ENCODE measurements around the gene PRPF38B. TPM values are rescaled to one million over a fixed set of nuclear protein-coding genes. Genes with fewer than 3 reads are reported as not detected.

The PRPF38B gene
- polyA plus RNA-seq, 2 of the 4 experiments (the other 2 are of a cell fraction): 38.8 to 41.6 TPM

- TF ChIP-seq ELK1 (IDR thresholded peaks at IDR 0.05; ENCODE audit: low read depth, low read length): no peak
- no peak for TF ChIP-seq ZSCAN20 (CRISPR knock-in tag; IDR thresholded peaks at IDR 0.05)
- TF ChIP-seq ESRRA (IDR thresholded peaks at IDR 0.05; ENCODE audit: borderline replicate concordance, low read length): no peak
- TF ChIP-seq RNF2 (IDR thresholded peaks at IDR 0.05; ENCODE audit: borderline replicate concordance, low read depth): 0 out of 2 replicates have a peak, but pooled peaks have one; percentile 25
- peak; percentile 69; the same call in 1 of the 2 replicates for TF ChIP-seq PHF8 (IDR thresholded peaks at IDR 0.05; ENCODE audit: borderline replicate concordance, low read depth)
- TF ChIP-seq KDM5A (IDR thresholded peaks at IDR 0.05): no peak
- TF ChIP-seq CBX8 (IDR thresholded peaks at IDR 0.05): no peak
- TF ChIP-seq MAX (IDR thresholded peaks at IDR 0.05): peak; percentile 96
- no peak for TF ChIP-seq HEYL (CRISPR knock-in tag; IDR thresholded peaks at IDR 0.05)
- TF ChIP-seq ZNF302 (CRISPR knock-in tag; IDR thresholded peaks at IDR 0.05): no peak
- TF ChIP-seq E2F6 (IDR thresholded peaks at IDR 0.05; ENCODE audit: borderline replicate concordance, low read depth): peak; percentile 97
- TF ChIP-seq CHD2 (IDR thresholded peaks at IDR 0.05; ENCODE audit: low read length, partially characterized antibody): no peak
- TF ChIP-seq HOXA7 (CRISPR knock-in tag; IDR thresholded peaks at IDR 0.05): no peak
- no peak for TF ChIP-seq MAFK (IDR thresholded peaks at IDR 0.05; ENCODE audit: partially characterized antibody)
- TF ChIP-seq HMGXB4 (CRISPR knock-in tag; IDR thresholded peaks at IDR 0.05; ENCODE audit: borderline replicate concordance): no peak; the same call in 1 of the 2 replicates
- no peak for TF ChIP-seq RAD21 (conservative IDR thresholded peaks at IDR 0.05 in 1 of 2, IDR thresholded peaks at IDR 0.05 in 1 of 2)
- TF ChIP-seq BCL3 (IDR thresholded peaks at IDR 0.05): 0 out of 3 replicates have a peak, but pooled peaks have one; percentile 30
- TF ChIP-seq CHD4 (IDR thresholded peaks at IDR 0.05; ENCODE audit: borderline replicate concordance): no peak
- TF ChIP-seq CTCF (IDR thresholded peaks at IDR 0.05): no peak
- no peak for TF ChIP-seq SREBF2 (IDR thresholded peaks at IDR 0.05)
- no peak for TF ChIP-seq GATA3 (IDR thresholded peaks at IDR 0.05; ENCODE audit: borderline replicate concordance)
- TF ChIP-seq CEBPB (IDR thresholded peaks at IDR 0.05): no peak
- TF ChIP-seq HES2 (IDR thresholded peaks at IDR 0.05): no peak
- no peak for TF ChIP-seq CBX2 (IDR thresholded peaks at IDR 0.05; ENCODE audit: borderline replicate concordance, low read depth)
These were observed 31.0 kb upstream of the PRPF38B start, which contains the start of gene HENMT1 (continued) for GRCh38 chr1:108661030-108661609.

Data from A549 (cell line).